ENCODE data around the gene SPRY1. TPM values are rescaled to one million over a fixed set of nuclear protein-coding genes. Genes with fewer than 3 reads are reported as not detected.

SPRY1 gene
- total RNA-seq, 1 experiment from 2014 or later: 4.8 TPM

- Histone ChIP-seq H4K20me1 (ENCODE audit: insufficient read depth) (no peaks in the 10 kb centered on the region), H3K36me3 (ENCODE audit: control insufficient read depth in 1 of 2, insufficient read depth in 2 of 2, low read length in 2 of 2) (no peaks in the 10 kb centered on the region), H3K4me2 (ENCODE audit: low read length) (no peak overlapping the region), H2AFZ (ENCODE audit: low read depth, low read length, poor library complexity, severe bottlenecking) (no peak overlapping the region), H3K9me3 (ENCODE audit: control insufficient read depth in 1 of 2, insufficient read depth in 1 of 2, low read depth in 1 of 2, low read length in 2 of 2) (no peaks in the 10 kb centered on the region), H3K4me3 (replicated peaks in 1 of 2; ENCODE audit: low read depth in 1 of 2, low read length in 2 of 2) (no peak overlapping the region), H3K27me3 (ENCODE audit: insufficient read depth, low read length) (no peaks in the 10 kb centered on the region), H3K27ac (ENCODE audit: low read depth, low read length) (no peak overlapping the region), H3K4me1 (ENCODE audit: control insufficient read depth in 1 of 2, insufficient read depth in 2 of 2, low read length in 2 of 2) (no peaks in the 10 kb centered on the region), H3K9me2 (ENCODE audit: insufficient read depth) (no peaks in the 10 kb centered on the region), H3K9ac (ENCODE audit: low read length) (no peak overlapping the region), H3K79me2 (ENCODE audit: insufficient read depth, low read length) (no peaks in the 10 kb centered on the region)
- ChIA-PET CTCF (no interaction called here), RAD21 (ENCODE audit: low non-redundant PET in 1 of 2, low total read pairs in 2 of 2, uncharacterized antibody in 2 of 2, unreplicated experiment in 2 of 2) (no interaction called here), POLR2A (no interaction called here)
- no TSS peak for BruUV-seq (replicated peaks)
- intact Hi-C loops (cut with micrococcal nuclease): no loop called here
- no peak for DNase-seq (ENCODE audit: low read depth, low spot score)
- ATAC-seq: no peak
- TF ChIP-seq ELF1 (IDR thresholded peaks at IDR 0.05; ENCODE audit: borderline replicate concordance, low read depth): no peak
- TF ChIP-seq EZH2 (IDR thresholded peaks at IDR 0.05): no peak
- TF ChIP-seq POLR2AphosphoS5 (IDR thresholded peaks at IDR 0.05; ENCODE audit: low read depth, low read length): no peak
- no peak for TF ChIP-seq CBX3 (IDR thresholded peaks at IDR 0.05; ENCODE audit: low read depth)
- TF ChIP-seq ZFX (IDR thresholded peaks at IDR 0.05): no peak
- no peak for TF ChIP-seq SIN3A (IDR thresholded peaks at IDR 0.05; ENCODE audit: low read depth)
- TF ChIP-seq CEBPB (IDR thresholded peaks at IDR 0.05; ENCODE audit: low read depth): no peak
- TF ChIP-seq, protein P1, sequence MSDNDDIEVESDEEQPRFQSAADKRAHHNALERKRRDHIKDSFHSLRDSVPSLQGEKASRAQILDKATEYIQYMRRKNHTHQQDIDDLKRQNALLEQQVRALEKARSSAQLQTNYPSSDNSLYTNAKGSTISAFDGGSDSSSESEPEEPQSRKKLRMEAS (IDR thresholded peaks at IDR 0.05): no peak
- TF ChIP-seq JUND (IDR thresholded peaks at IDR 0.05): no peak
- no peak for TF ChIP-seq CTCF (IDR thresholded peaks at IDR 0.05 in 2 of 3, conservative IDR thresholded peaks at IDR 0.05 in 1 of 3; ENCODE audit: borderline replicate concordance in 1 of 3, insufficient read depth in 1 of 3, low read depth in 2 of 3, low read length in 2 of 3)
- TF ChIP-seq SP1 (IDR thresholded peaks at IDR 0.05; ENCODE audit: low read depth): no peak
- TF ChIP-seq ZBTB33 (IDR thresholded peaks at IDR 0.05; ENCODE audit: extremely low read depth, insufficient replicate concordance, low read length): no peak
- TF ChIP-seq EZH2phosphoT487 (IDR thresholded peaks at IDR 0.05; ENCODE audit: borderline replicate concordance): no peak
Observed at GRCh38 chr4:123412091-123412505, 15.5 kb downstream of the SPRY1 start.
